ENCODE results near the gene TMPRSS13.

- TF ChIP-seq, protein P1, sequence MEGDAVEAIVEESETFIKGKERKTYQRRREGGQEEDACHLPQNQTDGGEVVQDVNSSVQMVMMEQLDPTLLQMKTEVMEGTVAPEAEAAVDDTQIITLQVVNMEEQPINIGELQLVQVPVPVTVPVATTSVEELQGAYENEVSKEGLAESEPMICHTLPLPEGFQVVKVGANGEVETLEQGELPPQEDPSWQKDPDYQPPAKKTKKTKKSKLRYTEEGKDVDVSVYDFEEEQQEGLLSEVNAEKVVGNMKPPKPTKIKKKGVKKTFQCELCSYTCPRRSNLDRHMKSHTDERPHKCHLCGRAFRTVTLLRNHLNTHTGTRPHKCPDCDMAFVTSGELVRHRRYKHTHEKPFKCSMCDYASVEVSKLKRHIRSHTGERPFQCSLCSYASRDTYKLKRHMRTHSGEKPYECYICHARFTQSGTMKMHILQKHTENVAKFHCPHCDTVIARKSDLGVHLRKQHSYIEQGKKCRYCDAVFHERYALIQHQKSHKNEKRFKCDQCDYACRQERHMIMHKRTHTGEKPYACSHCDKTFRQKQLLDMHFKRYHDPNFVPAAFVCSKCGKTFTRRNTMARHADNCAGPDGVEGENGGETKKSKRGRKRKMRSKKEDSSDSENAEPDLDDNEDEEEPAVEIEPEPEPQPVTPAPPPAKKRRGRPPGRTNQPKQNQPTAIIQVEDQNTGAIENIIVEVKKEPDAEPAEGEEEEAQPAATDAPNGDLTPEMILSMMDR (IDR thresholded peaks at IDR 0.05): no peak
- no peak for TF ChIP-seq EP300 (IDR thresholded peaks at IDR 0.05)
- no peak for TF ChIP-seq POLR2AphosphoS5 (IDR thresholded peaks at IDR 0.05)
Measured at GRCh38 chr11:117871784-117872183, 57.4 kb downstream of the TMPRSS13 start.

Data from gastroesophageal sphincter (tissue), 3 donors.